Measurements from ENCODE around the gene POC1B.
"Not testable (repeated sequence)": the region's sequence is repeated elsewhere in the genome, so short reads cannot be mapped to it uniquely, and the experiment has no call there.

POC1B gene

GRCh38 chr12:89459279-89459678 is 66.6 kb downstream of the POC1B start:
- DNase-seq: not testable (repeated sequence)

DNA sequence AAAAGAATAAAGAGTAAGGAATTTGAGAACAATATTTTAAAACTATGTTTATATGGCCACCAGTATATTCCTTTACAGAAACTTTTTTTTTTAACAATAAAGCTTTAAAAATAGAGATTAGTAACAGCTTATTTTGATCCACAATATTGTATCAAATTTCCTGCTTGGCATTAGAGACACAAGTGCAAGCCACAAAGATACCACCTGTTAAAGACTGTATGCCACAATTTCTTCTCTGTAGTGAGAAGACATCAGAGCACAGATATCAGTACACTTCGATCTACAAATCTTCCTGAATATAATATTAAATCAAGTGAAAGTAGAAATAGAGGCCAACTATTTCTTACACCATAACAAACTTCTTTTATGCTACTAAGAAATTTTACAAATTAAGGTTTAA is 69.3 kb downstream of the POC1B start:
- no peak for DNase-seq

GRCh38 chr12:89454080-89454848 is 71.6 kb downstream of the POC1B start:
- DNase-seq: no peak

DNA sequence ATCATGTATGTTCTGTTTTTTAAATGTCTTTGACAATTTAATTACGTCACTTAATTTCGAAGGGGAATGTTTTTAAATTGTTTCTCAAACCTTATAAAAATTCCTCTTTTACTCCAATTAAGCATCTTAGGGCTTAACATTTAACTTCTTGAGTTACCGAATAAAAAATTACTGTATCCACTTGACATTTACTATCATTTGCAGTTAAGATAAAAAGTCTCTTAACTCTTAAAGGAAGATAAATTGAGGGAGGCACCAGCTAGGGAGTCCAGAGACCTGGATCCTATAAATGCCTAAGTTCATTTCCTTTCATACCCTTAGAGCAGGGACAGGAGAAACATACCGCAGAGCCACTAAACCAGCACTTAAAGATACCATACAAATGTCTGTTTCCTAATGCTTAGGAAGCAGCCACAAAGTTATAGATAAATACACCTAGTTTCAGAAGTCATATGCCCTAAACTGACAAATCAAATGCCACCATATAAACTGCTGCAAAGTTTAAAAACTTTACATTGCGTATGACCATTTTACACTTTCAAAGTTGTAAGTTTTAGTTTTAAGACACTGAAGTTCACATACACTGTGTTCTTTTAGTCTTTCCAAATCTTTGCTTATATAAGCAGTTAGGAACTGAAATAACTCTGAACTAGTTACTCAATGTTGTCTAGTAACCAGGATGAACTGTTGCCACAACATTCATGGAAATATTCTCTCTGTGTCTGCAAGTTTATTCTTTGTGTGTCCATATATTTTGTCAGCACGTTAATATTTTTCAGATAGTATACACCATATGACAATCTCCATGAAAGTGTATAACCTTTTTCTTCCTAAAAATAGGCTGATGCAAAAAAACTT is 72.5 kb downstream of the POC1B start:
- no peak for DNase-seq

- DNase-seq: no peak
These were observed 74.0 kb downstream of the POC1B start for GRCh38 chr12:89451841-89452251.

DNA sequence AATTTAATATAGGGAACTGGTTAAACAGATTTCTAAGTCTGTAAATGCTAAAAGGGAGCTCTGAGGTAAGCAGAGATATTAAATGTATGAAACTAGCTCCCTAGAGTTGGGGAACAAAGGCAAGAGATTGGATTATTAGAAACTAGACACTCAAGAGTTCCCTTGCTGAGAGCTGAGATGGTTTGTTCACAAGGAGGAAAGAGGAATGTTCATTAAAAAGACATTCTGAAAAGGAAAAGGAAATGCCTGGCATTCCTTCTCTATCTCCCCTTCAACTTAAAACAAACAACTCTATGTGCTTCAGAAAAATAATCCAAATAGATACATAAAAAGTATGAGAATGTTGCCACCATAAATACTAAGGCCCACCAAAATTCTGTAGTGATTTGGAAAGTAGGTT is 74.9 kb downstream of the POC1B start:
- DNase-seq: no peak

GRCh38 chr12:89448951-89449371 is 76.9 kb downstream of the POC1B start:
- no peak for DNase-seq

DNA sequence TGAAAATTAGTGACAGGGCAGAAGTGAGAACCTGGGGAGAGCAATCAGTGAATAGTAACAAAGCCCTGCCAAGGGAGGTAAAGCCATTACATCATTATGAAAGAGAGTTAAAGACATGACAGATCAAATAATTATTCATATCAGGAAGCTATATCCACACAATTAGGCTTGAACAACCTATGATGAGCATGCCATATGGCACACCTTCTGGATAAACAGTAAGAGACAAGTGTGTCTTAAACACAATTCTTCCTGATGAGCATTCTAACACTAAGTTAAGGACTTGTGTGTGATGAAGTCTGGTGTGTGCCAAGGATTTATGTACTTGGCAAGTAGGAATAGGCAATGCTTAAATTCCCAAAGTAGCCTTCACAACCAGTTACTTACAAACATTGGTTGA is 77.3 kb downstream of the POC1B start:
- DNase-seq: no peak

DNA sequence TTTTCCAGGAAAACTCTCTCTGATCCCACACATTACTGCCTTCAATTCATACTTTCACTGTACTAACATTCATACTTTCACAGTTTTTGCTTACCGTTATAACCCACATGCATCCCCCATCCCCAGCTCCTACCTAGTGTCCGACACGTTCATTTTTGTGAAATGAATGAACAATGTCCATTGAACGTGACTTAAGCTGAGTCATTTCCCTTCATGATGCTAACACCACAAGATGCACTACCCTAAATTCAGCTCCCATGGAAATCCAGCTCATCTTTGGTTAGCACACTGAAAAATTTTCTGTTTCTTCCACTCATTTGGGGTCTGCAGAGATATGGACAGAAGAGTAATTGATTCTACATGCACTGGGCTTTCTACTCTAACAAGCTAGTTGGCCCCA is 85.9 kb downstream of the POC1B start:
- DNase-seq: no peak

DNA sequence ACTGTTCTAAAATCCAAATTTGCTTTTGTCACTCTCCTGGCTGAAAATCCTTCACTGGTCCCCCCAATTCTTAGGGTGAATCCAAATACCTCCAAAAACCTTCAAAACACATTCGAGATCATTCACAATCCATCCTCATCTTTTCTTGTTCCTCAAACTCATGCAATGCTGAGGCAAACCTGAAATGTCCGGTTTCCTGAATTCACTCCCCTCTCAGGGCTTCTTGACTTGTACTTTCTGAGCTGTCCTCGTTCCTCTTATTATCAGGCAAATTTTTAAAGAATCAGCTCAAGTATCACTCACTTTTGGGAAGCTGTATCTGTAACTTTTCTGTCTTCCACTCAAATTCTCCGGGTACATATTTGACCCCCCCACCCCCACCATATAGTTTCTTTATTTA is 88.6 kb downstream of the POC1B start:
- no peak for DNase-seq

- DNase-seq: no peak
These were observed 89.8 kb downstream of the POC1B start for GRCh38 chr12:89436062-89436461.

DNA sequence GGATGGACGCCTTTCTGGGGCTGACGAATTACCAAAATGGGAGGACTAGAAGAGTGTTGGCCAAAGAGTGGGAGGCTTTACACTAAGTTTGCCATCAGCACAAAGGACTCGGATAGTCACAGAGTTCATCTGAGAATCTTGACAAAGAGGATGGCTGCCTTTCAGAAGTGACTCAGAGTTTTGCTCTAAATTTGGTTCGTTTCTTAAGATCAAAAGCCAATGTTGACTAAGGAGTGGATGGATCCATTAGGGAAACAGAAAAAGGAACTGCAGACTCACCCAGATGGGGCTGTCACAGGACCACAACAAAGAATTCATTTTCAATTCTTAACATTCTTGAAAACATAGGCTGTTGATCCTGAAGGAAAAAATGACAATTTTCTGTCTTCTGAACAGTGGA is 92.2 kb downstream of the POC1B start:
- DNase-seq: no peak

GRCh38 chr12:89432396-89432795 is 93.5 kb downstream of the POC1B start:
- DNase-seq: no peak

DNA sequence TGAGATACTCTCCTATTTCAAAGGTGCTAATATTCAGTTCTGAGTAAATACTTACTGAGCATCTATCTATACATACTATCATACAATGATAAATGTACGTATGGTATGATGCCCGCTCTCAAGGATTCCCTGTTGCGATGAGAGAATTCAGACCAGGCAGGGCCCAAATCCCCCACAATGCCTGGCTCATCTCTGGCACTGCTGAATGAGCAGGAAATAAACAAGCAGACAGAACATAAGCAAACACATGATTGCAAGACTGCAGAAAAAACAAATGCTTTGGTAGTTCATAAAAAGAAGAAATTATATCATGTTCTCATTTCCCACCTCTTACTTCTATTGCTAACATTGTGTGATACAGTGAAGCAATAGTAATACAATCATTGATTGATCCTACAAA is 96.3 kb downstream of the POC1B start:
- no peak for DNase-seq

DNA sequence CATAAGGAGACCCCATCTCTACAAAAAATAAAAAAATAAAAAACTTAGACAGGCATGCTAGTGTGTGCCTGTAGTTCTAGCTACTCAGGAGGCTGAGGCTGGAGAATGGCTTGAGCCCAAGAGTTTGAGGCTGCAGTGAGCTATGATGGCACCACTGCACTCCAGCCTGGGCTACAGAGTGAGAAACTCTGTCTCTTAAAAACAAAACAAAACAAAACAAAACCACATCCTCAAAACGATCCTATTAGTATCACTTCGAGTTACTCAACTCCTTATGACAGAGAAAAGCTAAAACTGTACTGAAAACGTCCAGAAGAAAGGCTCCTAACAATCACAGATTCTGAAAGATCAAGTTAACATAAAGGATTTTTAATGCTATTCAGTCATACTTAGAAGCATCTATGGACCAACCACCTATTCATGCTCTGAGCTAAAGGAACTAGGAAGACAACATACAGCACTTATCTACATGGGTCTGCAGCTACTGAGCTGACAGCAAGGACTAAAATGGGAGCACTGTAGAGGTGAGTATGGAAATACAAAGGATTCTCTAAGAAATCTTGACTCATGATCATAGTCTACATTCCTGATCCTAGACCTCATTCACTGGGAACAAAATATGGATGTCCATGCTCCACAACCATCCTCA is 98.2 kb downstream of the POC1B start:
- no peak for DNase-seq

DNA sequence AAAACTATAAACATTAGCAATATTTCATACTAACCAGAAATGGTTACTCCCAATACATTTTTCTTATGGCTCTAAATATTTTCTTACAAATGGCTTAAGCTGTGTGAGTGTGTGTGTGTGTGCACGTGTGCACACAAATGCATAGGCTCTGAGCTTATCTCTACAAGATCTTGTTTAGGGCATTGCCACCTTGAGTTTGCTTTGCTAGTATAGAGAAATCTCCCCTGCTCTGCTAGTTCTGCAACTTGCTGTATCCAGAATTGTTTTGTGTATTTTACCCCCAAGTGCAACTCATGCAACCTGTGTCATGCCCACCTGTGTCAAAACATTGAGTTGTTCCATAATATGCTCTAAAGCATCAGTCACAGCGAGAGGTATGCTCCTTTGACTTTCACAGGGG is 101.0 kb downstream of the POC1B start:
- DNase-seq: no peak

DNA sequence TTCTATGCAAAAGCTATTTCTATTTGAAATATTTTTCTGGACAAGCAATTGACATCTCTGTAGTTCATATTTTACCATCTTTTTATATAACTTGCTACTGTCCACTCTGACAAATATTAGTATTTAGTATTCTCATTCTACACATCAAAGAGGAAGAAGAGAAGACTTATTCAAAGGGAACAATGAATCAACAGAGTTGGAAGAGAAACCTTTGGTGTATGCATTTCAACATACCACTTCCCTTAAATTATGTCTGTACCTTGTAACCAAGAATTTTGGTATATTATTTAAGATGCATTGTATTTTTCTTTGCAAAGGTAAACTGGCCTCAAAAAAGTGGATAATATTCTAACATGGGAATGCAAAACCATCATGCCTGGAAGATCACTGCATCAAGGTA is 101.5 kb downstream of the POC1B start:
- no peak for DNase-seq

DNA sequence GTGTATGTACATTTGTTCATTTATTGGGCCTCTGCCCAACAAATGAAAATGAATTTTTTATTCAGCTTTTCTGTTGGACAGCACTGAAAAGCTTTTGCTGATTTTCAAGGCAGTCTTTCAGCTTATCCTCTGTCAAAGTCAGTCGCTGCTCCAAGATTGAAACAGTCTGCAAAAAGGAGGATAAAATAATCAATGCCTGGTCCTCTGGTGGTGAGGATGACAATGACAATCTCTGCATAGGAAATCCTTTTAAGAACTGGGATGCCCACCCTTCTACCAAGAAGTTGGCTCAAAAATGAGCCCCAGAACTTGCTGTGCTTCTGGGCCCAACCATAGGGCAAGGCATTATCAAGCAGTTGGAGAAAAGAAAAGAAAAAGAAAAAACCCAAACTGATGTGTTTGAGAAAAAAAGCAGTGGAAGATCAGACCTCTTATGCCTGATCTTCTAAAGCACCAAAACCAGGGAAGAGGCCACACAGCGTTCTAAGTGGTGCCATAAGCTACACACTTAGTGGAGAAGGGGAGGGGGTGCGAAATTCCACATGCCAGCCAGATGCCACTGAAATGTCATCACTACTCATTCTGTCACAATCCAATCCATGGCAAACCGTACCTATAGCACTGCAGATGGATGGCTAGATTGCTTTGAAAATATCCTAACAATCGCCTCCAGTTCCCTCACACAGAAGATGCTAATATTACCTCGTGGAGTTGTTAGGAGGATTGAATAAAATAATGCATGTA is 104.6 kb downstream of the POC1B start:
- DNase-seq: no peak

GRCh38 chr12:89418228-89418910 is 107.5 kb downstream of the POC1B start:
- DNase-seq: no peak

DNA sequence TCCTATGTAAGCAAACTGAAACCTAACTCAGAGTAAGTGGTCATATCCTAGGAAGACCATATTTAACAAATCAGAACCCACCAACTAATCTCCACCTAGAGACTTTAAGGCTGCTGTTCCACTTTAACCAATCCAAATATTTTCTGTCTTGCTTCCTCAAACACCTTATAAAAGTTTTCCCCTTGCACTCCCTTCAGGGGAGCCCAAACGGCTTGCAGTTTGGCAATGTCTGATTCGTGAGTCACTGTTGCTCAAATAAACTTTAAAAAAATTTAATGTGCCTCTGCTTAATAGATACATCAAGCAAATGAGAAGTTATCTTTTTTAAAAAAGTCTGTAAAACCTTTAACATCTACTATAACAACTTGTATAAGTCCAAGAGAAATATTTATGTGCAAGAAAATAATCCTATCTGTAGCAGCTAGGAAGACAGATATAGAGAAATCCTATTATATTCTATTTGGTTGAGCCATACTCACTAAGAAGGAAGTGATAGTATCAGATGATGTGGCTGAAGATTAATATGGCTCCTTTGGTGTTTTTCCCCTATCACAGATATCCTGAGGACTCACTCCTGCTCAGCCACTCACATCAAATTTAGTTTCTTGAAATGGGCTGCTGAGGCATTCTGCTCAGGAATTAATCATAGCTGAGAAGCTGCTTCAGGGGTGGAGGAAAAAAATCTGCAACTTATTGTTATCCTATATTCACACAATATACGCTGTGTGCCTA is 108.4 kb downstream of the POC1B start:
- no peak for DNase-seq

DNA sequence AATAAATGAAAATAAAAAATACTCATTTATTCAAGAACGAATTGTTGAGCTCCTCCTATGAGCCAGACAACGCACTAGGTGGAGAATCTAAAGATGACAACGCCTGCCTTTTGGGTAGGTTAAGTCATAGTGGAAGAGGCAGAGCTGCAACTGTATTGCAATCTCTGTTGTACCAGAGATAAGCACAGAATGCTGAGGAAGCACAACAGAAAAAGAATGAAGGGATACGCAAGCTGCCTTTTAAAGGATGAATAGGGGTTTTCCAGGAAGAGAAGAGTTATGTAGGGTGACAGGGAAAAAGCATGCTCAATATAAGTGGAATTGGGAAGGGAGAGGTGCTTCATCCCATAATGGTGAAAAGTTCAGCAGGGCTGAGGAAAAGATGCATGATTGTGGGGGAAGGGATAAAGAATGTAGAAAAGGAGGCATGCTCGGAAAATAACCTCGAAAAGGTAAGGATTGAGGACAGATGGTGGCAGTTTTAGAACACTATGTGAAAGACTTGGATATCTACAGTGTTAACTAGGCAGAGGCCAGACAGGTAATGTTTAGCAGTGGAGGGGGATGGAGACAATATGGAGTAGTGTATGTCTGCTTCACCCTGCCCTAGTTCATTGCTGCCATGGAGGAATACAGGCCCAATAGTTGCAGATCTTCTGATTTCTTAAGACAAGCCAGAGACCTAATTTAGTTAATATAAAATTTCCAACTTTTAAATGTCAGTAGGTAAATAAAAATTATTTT is 109.6 kb downstream of the POC1B start:
- no peak for DNase-seq
